ENCODE results near the gene RAPGEF6.

GRCh38 chr5:131541762-131542161, 93.3 kb downstream of the RAPGEF6 start:
- TF ChIP-seq ZFX (IDR thresholded peaks at IDR 0.05; ENCODE audit: borderline replicate concordance) = no peak
- TF ChIP-seq, protein P1, sequence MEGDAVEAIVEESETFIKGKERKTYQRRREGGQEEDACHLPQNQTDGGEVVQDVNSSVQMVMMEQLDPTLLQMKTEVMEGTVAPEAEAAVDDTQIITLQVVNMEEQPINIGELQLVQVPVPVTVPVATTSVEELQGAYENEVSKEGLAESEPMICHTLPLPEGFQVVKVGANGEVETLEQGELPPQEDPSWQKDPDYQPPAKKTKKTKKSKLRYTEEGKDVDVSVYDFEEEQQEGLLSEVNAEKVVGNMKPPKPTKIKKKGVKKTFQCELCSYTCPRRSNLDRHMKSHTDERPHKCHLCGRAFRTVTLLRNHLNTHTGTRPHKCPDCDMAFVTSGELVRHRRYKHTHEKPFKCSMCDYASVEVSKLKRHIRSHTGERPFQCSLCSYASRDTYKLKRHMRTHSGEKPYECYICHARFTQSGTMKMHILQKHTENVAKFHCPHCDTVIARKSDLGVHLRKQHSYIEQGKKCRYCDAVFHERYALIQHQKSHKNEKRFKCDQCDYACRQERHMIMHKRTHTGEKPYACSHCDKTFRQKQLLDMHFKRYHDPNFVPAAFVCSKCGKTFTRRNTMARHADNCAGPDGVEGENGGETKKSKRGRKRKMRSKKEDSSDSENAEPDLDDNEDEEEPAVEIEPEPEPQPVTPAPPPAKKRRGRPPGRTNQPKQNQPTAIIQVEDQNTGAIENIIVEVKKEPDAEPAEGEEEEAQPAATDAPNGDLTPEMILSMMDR (IDR thresholded peaks at IDR 0.05) = no peak
